GM18502 (cell line): Measurements from ENCODE around the gene BBS9.
"Not testable (repeated sequence)": the region's sequence is repeated elsewhere in the genome, so short reads cannot be mapped to it uniquely, and the experiment has no call there.

Experiments
- ATAC-seq: cut with Tn5 transposase; IDR thresholded peaks from one replicate; pipeline ENCODE4 v1.9.1; 2021; ENCODE audit warnings: mild to moderate bottlenecking; ENCODE audit not compliant: unreplicated experiment, poor library complexity

The BBS9 gene

GRCh38 chr7:33261585-33261984, 132.2 kb downstream of the BBS9 start:
- ATAC-seq, result peak; percentile 60

GRCh38 chr7:33262476-33262875, 133.1 kb downstream of the BBS9 start:
- ATAC-seq, result no peak

- not testable (repeated sequence) for ATAC-seq
Measured at GRCh38 chr7:33271839-33272371, 142.5 kb downstream of the BBS9 start.

- no peak for ATAC-seq
Measured at GRCh38 chr7:33273356-33273755, 144.0 kb downstream of the BBS9 start.

- ATAC-seq, result no peak
Measured at GRCh38 chr7:33276325-33276724, 147.0 kb downstream of the BBS9 start.

GRCh38 chr7:33276729-33277128, 147.4 kb downstream of the BBS9 start:
- ATAC-seq, result no peak

- no peak for ATAC-seq
Measured at GRCh38 chr7:33278095-33278494, 148.7 kb downstream of the BBS9 start.

- no peak for ATAC-seq
Measured at GRCh38 chr7:33286501-33286900, 157.1 kb downstream of the BBS9 start.

GRCh38 chr7:33287738-33288137, 158.4 kb downstream of the BBS9 start:
- ATAC-seq, result no peak

- ATAC-seq, result no peak
Measured at GRCh38 chr7:33298848-33299247, 169.5 kb downstream of the BBS9 start.

- ATAC-seq, result no peak
Measured at GRCh38 chr7:33299425-33299824, 170.1 kb downstream of the BBS9 start.

GRCh38 chr7:33300131-33300530, 170.8 kb downstream of the BBS9 start:
- no peak for ATAC-seq

GRCh38 chr7:33300742-33301141, 171.4 kb downstream of the BBS9 start:
- ATAC-seq, result no peak

- not testable (repeated sequence) for ATAC-seq
Measured at GRCh38 chr7:33303978-33304557, 174.7 kb downstream of the BBS9 start.

GRCh38 chr7:33307205-33307604, 177.8 kb downstream of the BBS9 start:
- no peak for ATAC-seq

GRCh38 chr7:33310546-33310945, 181.2 kb downstream of the BBS9 start:
- no peak for ATAC-seq

GRCh38 chr7:33325754-33326484, 196.6 kb downstream of the BBS9 start:
- ATAC-seq, result no peak

- ATAC-seq, result no peak
Measured at GRCh38 chr7:33326485-33326848, 197.1 kb downstream of the BBS9 start.

- no peak for ATAC-seq
Measured at GRCh38 chr7:33327427-33327826, 198.1 kb downstream of the BBS9 start.

GRCh38 chr7:33334349-33334748, 205.0 kb downstream of the BBS9 start:
- no peak for ATAC-seq

- ATAC-seq, result no peak
Measured at GRCh38 chr7:33336820-33337219, 207.5 kb downstream of the BBS9 start.
